ENCODE data around the gene CHAC1.

The CHAC1 gene

GRCh38 chr15:40932156-40932555 is 21.1 kb upstream of the CHAC1 start:
- TF ChIP-seq GABPA (IDR thresholded peaks at IDR 0.05; ENCODE audit: low read depth) (no peak), POLR2AphosphoS5 (IDR thresholded peaks at IDR 0.05; ENCODE audit: low read depth) (peak; percentile 61)

GRCh38 chr15:40932649-40933516 is 20.4 kb upstream of the CHAC1 start:
- no peak for DNase-seq (ENCODE audit: low read depth in 1 of 2, low spot score in 1 of 2)
- TF ChIP-seq SPI1 (IDR thresholded peaks at IDR 0.05; ENCODE audit: borderline replicate concordance, low read depth): peak; percentile 80
- TF ChIP-seq CTCF (IDR thresholded peaks at IDR 0.05; ENCODE audit: insufficient read depth, low read length): no peak
- no peak for TF ChIP-seq POLR2AphosphoS5 (IDR thresholded peaks at IDR 0.05; ENCODE audit: low read depth)
- no peak for TF ChIP-seq GABPA (IDR thresholded peaks at IDR 0.05; ENCODE audit: low read depth)
- H3K27me3 ChIP-seq (ENCODE audit: insufficient read depth, poor library complexity, severe bottlenecking): peaks cover 23% of the 10 kb centered on the region

More at GRCh38 chr15:40932156-40932555, 21.1 kb upstream of the CHAC1 start:
- H3K4me3 ChIP-seq (replicated peaks; ENCODE audit: insufficient read depth, low read length): no peak overlapping the region
- no peak overlapping the region for H3K27ac ChIP-seq (replicated peaks)
- H3K27me3 ChIP-seq (ENCODE audit: insufficient read depth, poor library complexity, severe bottlenecking): peaks cover 27% of the 10 kb centered on the region
- DNase-seq (ENCODE audit: low read depth in 1 of 2, low spot score in 1 of 2): peak in 1 of 2 experiments; percentile 67

GRCh38 chr15:40933517-40933902 is 19.8 kb upstream of the CHAC1 start:
- H3K27me3 ChIP-seq (ENCODE audit: insufficient read depth, poor library complexity, severe bottlenecking): peaks cover 22% of the 10 kb centered on the region

More at GRCh38 chr15:40932649-40933516, 20.4 kb upstream of the CHAC1 start:
- Histone ChIP-seq H3K4me3 (replicated peaks; ENCODE audit: insufficient read depth, low read length) (no peak overlapping the region), H3K27ac (replicated peaks) (no peak overlapping the region)

GRCh38 chr15:40934457-40934856 is 18.8 kb upstream of the CHAC1 start:
- Histone ChIP-seq H3K27me3 (ENCODE audit: insufficient read depth, poor library complexity, severe bottlenecking) (peaks cover 14% of the 10 kb centered on the region), H3K27ac (replicated peaks) (no peak overlapping the region), H3K4me3 (replicated peaks; ENCODE audit: insufficient read depth, low read length) (no peak overlapping the region)
- TF ChIP-seq POLR2AphosphoS5 (IDR thresholded peaks at IDR 0.05; ENCODE audit: low read depth) (no peak), GABPA (IDR thresholded peaks at IDR 0.05; ENCODE audit: low read depth) (no peak), CTCF (IDR thresholded peaks at IDR 0.05; ENCODE audit: insufficient read depth, low read length) (no peak), SPI1 (IDR thresholded peaks at IDR 0.05; ENCODE audit: borderline replicate concordance, low read depth) (no peak), REST (IDR thresholded peaks at IDR 0.05; ENCODE audit: insufficient replicate concordance, low read depth) (no peak)
- DNase-seq (ENCODE audit: low read depth in 1 of 2, low spot score in 1 of 2): no peak

More at GRCh38 chr15:40933517-40933902, 19.8 kb upstream of the CHAC1 start:
- TF ChIP-seq GABPA (IDR thresholded peaks at IDR 0.05; ENCODE audit: low read depth) (no peak), POLR2AphosphoS5 (IDR thresholded peaks at IDR 0.05; ENCODE audit: low read depth) (no peak), SPI1 (IDR thresholded peaks at IDR 0.05; ENCODE audit: borderline replicate concordance, low read depth) (peak; percentile 83)
- peak in 1 of 2 experiments; percentile 29 for DNase-seq (ENCODE audit: low read depth in 1 of 2, low spot score in 1 of 2)
- H3K4me3 ChIP-seq (replicated peaks; ENCODE audit: insufficient read depth, low read length): no peak overlapping the region
- H3K27ac ChIP-seq (replicated peaks): no peak overlapping the region

GRCh38 chr15:40936234-40936708 is 17.0 kb upstream of the CHAC1 start:
- no peaks in the 10 kb centered on the region for H3K27me3 ChIP-seq (ENCODE audit: insufficient read depth, poor library complexity, severe bottlenecking)
- no peak overlapping the region for H3K4me3 ChIP-seq (replicated peaks; ENCODE audit: insufficient read depth, low read length)
- H3K27ac ChIP-seq (replicated peaks): no peak overlapping the region
- DNase-seq (ENCODE audit: low read depth in 1 of 2, low spot score in 1 of 2): no peak
- TF ChIP-seq GABPA (IDR thresholded peaks at IDR 0.05; ENCODE audit: low read depth) (no peak), POLR2AphosphoS5 (IDR thresholded peaks at IDR 0.05; ENCODE audit: low read depth) (no peak), SPI1 (IDR thresholded peaks at IDR 0.05; ENCODE audit: borderline replicate concordance, low read depth) (no peak), CTCF (IDR thresholded peaks at IDR 0.05; ENCODE audit: insufficient read depth, low read length) (no peak), REST (IDR thresholded peaks at IDR 0.05; ENCODE audit: insufficient replicate concordance, low read depth) (no peak)

Measured in HL-60 (cell line).